Measurements from ENCODE around the gene METRNL.
"Not testable (repeated sequence)": the region's sequence is repeated elsewhere in the genome, so short reads cannot be mapped to it uniquely, and the experiment has no call there.

METRNL gene

GRCh38 chr17:83046448-83047181 is 32.8 kb upstream of the METRNL start:
- TF ChIP-seq CTCF (IDR thresholded peaks at IDR 0.05; ENCODE audit: control insufficient read depth, insufficient read depth, low read depth, low read length, missing control alignments): no peak
- H3K4me3 ChIP-seq (ENCODE audit: control insufficient read depth, low read depth, low read length): no peak overlapping the region
- DNase-seq (ENCODE audit: low read depth): no peak

GRCh38 chr17:83047182-83047478 is 32.3 kb upstream of the METRNL start:
- H3K4me3 ChIP-seq (ENCODE audit: control insufficient read depth, low read depth, low read length): no peak overlapping the region
- no peak for TF ChIP-seq CTCF (IDR thresholded peaks at IDR 0.05; ENCODE audit: control insufficient read depth, insufficient read depth, low read depth, low read length, missing control alignments)
- no peak for DNase-seq (ENCODE audit: low read depth)

GRCh38 chr17:83047818-83048475 is 31.5 kb upstream of the METRNL start:
- not testable (repeated sequence) for DNase-seq (ENCODE audit: low read depth); H3K4me3 ChIP-seq (ENCODE audit: control insufficient read depth, low read depth, low read length)

GRCh38 chr17:83050651-83051395 is 28.6 kb upstream of the METRNL start:
- peak overlapping the region; percentile 64 for H3K4me3 ChIP-seq (ENCODE audit: control insufficient read depth, low read depth, low read length)
- no peak for TF ChIP-seq CTCF (IDR thresholded peaks at IDR 0.05; ENCODE audit: control insufficient read depth, insufficient read depth, low read depth, low read length, missing control alignments)
- DNase-seq (ENCODE audit: low read depth): no peak

GRCh38 chr17:83051396-83052240 is 27.8 kb upstream of the METRNL start:
- peak; percentile 82 for DNase-seq (ENCODE audit: low read depth)
- no peak for TF ChIP-seq CTCF (IDR thresholded peaks at IDR 0.05; ENCODE audit: control insufficient read depth, insufficient read depth, low read depth, low read length, missing control alignments)
- peak overlapping the region; percentile 64 for H3K4me3 ChIP-seq (ENCODE audit: control insufficient read depth, low read depth, low read length)

GRCh38 chr17:83052241-83052564 is 27.2 kb upstream of the METRNL start:
- DNase-seq (ENCODE audit: low read depth): no peak
- no peak for TF ChIP-seq CTCF (IDR thresholded peaks at IDR 0.05; ENCODE audit: control insufficient read depth, insufficient read depth, low read depth, low read length, missing control alignments)
- H3K4me3 ChIP-seq (ENCODE audit: control insufficient read depth, low read depth, low read length): peak overlapping the region; percentile 39

Measured in AG09309 (cell line).